D721Med (cell line): Measurements from ENCODE around the gene RAC2.

Source experiments
- DNase-seq: peaks from one replicate; pipeline ENCODE4 v3.0.0; 2011; ENCODE audit warnings: low spot score; ENCODE audit not compliant: insufficient read length
- FAIRE-seq: peaks from 2 replicates; lab custom pipeline; 2011; peaks lifted over from hg19 to GRCh38; lab: Jason Lieb, UNC
- TF ChIP-seq, protein P1 (sequence below): IDR thresholded peaks from 2 replicates; pipeline ENCODE4 v1.5.1; 2012; ENCODE audit warnings: mild to moderate bottlenecking, control low read depth; ENCODE audit not compliant: insufficient read depth; ENCODE audit errors: missing control alignments

The RAC2 gene

DNA sequence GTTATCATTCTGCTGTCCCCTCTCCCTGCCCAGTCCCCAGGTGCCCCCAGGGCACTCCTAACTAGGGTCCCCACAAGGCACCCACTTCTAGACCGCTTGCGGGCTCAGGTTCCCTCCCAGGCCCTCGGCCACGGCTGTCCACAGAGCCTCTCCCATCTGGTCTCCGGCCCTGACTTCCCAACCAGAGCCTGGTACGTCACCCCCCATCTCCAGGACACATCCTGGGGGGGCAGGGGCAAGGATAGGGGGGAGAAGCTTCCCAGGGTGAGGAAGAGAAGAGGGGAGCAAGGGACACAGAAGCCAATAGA is 32.2 kb downstream of the RAC2 start:
- DNase-seq (no peak), FAIRE-seq (no peak)
- TF ChIP-seq, protein P1, sequence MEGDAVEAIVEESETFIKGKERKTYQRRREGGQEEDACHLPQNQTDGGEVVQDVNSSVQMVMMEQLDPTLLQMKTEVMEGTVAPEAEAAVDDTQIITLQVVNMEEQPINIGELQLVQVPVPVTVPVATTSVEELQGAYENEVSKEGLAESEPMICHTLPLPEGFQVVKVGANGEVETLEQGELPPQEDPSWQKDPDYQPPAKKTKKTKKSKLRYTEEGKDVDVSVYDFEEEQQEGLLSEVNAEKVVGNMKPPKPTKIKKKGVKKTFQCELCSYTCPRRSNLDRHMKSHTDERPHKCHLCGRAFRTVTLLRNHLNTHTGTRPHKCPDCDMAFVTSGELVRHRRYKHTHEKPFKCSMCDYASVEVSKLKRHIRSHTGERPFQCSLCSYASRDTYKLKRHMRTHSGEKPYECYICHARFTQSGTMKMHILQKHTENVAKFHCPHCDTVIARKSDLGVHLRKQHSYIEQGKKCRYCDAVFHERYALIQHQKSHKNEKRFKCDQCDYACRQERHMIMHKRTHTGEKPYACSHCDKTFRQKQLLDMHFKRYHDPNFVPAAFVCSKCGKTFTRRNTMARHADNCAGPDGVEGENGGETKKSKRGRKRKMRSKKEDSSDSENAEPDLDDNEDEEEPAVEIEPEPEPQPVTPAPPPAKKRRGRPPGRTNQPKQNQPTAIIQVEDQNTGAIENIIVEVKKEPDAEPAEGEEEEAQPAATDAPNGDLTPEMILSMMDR = no peak

DNA sequence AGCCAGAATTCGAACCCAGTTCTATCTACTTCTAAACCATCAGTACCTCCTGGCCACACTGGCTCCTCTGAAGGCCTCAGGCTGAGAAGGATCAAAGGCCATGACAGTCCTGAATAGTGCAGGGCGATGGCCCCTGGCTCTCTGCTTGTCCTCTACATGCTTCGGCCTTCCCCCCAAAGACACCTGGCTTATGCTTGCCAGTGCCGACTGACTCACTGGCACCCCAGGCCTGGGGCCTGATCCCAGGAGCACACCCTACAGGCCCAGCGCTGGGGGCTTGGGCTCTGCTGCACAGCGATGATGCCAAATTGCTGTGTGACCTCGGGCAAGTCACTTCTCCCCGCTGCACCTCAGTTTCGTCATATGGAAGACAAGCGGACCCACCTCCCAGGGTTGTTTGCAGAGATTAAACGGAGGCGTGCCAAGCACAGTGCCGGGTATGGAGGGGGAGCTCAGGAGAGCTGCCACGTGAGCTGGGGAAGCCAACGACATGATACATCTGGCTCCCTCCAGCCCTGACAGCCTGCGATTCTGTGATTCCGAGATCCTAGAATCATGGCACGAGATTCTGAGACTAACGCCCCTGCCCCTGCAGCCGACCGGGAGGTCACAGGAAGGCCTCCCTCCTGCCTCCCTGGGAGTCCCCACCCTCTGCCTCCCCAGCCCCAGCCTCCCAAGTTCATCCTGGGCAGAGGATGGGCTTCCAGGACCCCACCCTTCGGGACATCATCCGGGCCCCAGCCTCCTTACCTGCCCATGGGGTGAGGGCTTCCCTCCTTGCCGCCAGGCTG is 32.8 kb downstream of the RAC2 start:
- DNase-seq = no peak
- TF ChIP-seq, protein P1 = no peak
- no peak for FAIRE-seq

DNA sequence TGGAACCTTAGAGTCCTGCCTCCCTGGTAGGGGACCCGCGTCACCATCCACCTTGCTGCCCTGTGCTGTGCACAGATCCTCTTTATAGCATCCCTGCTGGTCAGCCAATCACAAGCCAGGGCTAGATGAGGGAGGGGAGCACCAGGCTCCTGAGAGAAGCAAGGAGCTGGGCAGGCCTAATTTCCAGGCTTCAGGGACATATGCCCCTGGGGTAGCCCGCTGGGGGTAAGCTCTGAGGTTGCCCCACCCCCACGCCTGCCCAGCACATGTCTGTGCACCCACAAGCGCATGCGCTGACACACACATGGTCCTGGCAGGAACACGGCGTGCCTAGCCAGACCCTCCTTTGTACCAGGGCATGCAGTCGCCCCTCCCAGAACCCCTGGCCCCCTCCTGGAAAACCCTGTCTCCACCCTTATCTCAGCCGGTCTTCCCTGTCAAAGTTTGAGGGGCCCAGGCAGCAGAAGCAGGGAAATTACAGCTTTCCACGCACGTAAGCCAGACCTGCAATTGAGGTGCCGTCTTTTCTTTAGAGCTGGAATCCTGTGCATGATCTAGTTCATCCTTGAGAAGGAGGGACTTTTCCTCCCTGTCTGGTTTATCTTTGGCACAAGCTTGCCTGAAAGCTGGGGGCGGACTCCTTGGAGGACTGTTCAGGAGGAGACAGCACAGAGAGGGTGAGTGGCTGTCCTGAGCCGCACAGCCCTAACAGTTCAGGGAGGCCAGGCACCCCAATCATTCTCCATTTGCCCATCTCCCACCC is 33.8 kb downstream of the RAC2 start:
- FAIRE-seq (no peak), DNase-seq (no peak)
- TF ChIP-seq, protein P1 = no peak

DNA sequence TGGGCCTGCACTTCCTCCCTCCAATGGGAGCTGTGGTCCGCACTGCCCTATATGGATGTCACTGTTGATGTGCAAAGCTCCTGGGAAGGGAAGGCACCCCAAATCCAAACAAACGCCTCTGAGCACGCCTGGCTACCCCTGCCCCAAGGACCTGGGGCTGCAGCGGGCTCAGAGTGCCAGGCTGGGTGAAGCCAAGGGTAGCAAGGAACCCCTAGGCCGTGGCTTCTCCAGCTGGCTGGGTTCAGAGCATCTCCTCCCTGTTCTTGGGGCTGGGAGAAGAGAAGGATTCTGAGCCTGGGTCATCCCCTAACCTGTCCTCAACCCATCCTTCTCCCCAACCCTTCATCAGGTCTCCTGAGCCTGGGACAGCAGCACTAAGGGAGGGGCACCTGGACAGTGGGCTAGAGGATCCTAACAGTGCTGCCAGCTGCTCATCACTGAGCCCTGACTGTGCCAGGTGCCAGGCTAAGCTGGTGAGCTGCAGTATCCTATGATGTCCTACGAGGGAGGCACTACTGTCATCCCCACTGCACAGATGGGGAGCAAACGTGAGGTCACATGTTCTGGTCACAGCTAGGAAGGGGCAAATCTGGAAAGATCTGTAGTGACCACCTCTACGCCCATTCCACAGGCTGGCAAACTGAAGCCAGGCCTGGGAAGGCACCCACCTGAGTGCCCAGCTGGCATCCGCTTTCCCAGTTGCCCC is 34.8 kb downstream of the RAC2 start:
- TF ChIP-seq, protein P1 = no peak
- DNase-seq (no peak), FAIRE-seq (no peak)

- TF ChIP-seq, protein P1 = no peak
- DNase-seq (no peak), FAIRE-seq (no peak)
These were observed 35.5 kb downstream of the RAC2 start for GRCh38 chr22:37208401-37209139.

DNA sequence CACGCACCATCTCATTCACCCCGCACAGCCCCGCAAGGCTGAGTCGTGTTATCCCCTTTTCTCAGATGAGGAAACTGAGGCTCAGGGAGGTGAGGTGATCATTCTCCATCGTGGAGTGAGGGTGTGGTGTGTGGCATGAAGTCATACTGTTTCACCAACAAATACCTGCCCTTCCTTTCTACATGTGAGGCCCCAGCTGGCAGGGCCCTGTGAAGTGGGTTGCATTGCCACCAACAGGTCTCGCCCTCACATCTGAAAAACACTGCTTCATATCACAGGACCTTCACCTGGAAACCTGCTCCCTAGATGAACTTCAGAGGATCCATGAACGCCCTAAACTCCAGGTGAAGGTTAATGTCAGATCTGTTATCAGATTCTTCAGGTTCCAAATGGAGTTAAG is 36.1 kb downstream of the RAC2 start:
- no peak for DNase-seq
- TF ChIP-seq, protein P1 = no peak
- no peak for FAIRE-seq
